HG02642 (cell line): ENCODE measurements around the gene RSAD1.

Source experiments
- ATAC-seq: cut with Tn5 transposase; IDR thresholded peaks from one replicate; pipeline ENCODE4 v1.9.1; 2021; ENCODE audit warnings: mild to moderate bottlenecking; ENCODE audit not compliant: unreplicated experiment, poor library complexity

Gene RSAD1

GRCh38 chr17:50478391-50479381 is at the start of gene RSAD1:
Gene RSAD1, plus strand, starts transcription at chr17:50478860. Its CDS starts 25 bp downstream, at chr17:50478885.
- ATAC-seq, result peak; percentile 88

DNA sequence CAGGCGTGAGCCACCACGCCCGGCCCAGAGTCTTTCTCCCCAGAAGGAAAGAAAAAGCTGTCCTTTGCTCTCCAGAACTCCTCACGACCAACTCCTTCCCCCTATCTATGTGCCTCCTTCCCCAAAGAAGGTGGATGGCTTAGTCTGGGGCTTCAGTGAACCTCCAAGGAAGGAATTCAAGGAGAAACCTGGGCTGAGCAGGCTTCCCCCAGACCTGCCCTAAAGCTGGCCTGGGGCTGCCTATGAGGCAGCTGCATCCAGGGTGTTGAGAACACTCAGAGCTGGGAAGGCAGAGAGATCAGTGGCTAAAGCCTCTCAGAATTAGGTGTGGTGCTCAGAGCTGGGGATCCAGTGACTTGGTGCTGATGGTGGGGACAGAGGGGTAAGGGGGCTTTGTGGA is 48.9 kb upstream of the RSAD1 start:
- no peak for ATAC-seq

DNA sequence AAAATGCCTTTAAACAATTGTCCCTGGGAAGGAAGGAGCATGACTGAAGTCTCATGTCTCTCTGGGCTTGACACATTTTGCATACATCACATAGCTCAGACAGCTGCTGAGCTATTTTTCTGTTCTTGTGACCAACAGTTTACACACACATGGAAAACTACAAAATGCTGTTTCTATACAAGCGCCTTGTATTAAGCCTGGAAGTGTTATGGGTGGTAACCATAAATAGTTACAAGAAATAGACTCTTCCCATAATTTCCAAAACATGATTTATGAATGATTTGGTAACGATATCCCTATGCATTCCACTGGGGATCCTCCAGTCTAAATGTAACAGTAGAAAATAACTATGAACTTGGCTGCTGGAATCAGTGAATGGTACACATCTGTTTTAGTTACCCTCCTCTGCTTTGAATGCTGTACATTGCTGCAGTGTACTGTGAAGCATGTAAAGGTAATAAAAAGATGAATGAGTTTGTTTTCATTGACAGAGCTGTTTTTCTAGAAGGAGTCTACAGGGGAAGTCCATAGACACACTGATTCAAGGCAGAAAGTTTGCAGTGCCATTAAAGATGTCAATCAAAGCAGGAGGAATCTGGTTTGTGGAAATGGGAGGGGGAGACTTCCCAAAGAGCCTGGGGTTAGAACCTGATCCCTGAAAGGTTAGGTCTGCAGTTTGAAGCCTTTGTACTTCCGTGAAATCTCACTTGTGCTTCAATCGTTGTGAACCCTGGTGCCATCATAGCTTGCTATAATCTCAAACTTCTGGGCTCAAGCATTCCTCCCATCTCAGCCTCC is 47.6 kb upstream of the RSAD1 start:
- no peak for ATAC-seq

- ATAC-seq, result no peak
These were observed 46.4 kb upstream of the RSAD1 start for GRCh38 chr17:50432125-50432762.

GRCh38 chr17:50437409-50437808 is 41.3 kb upstream of the RSAD1 start:
- ATAC-seq, result no peak

- ATAC-seq, result no peak
These were observed 39.7 kb upstream of the RSAD1 start for GRCh38 chr17:50439008-50439407.

GRCh38 chr17:50440172-50440837 is 38.4 kb upstream of the RSAD1 start:
- ATAC-seq, result no peak

DNA sequence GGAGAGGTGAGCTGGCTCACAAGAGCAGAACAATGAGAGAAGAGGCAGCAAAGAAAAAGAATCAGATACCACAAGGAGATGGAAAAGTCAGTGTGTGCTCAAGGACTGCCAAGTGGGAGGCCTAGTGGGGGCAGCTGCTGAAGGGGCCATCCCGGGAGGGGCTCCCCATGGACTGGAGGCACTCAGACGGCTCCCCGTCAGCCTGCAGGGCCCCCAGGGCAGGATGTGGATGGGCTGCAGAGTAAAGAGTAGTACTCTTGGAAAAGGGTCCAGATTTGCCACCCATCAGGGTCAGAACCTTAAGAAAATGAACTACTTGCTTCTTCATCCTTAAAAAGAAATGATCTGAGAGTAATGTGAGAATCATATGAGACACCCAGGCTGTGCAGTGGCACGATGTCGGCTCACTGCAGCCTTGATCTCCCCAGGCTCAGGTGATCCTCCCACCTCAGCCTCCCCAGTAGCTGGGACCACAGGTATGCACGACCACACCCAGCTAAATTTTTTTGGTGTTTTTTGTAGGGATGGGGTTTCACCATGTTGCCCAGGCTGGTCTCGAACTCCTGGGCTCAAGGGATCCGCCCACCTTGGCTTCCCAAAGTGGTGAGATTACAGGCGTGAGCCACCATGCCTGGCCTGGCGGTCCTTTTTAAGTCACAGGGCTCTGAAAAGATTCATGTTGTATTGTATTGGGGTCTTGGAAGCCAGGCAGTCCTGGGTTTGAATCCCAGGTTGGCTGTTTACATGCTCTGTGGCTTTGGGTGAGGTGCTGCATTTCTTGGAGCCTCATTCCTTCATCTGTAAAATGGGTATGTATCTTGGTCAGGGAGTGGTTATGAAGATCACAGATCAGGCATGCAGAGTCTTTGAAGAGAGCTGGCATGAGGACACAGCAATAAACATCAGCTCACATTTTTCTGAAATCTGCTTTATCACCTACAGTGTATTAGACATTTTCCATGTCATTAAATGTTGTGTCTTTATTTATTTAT is 37.5 kb upstream of the RSAD1 start:
- ATAC-seq, result no peak

DNA sequence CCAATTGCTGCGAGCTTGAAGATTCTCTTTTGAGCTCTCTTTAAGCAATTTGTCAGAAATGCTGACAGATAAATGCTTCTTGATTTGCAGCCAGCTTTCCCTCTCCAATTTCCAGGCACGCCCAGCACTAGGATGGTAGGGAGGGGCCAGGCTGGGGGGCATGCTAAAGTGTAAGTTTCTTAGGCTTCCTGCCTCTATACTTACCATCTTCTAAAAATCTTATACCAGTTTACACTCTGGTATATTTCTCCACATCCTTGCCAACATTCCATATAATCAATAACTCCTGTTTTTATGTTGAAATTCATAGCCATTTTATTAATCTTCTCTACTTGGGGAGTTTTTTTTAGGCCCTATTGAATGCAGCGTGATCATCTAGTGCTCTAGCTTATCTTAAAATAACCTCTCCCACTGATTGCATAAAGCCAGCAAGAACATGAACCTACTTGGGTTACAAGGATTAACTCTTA is 35.1 kb upstream of the RSAD1 start:
- no peak for ATAC-seq

- ATAC-seq, result no peak
These were observed 33.6 kb upstream of the RSAD1 start for GRCh38 chr17:50444841-50445715.

DNA sequence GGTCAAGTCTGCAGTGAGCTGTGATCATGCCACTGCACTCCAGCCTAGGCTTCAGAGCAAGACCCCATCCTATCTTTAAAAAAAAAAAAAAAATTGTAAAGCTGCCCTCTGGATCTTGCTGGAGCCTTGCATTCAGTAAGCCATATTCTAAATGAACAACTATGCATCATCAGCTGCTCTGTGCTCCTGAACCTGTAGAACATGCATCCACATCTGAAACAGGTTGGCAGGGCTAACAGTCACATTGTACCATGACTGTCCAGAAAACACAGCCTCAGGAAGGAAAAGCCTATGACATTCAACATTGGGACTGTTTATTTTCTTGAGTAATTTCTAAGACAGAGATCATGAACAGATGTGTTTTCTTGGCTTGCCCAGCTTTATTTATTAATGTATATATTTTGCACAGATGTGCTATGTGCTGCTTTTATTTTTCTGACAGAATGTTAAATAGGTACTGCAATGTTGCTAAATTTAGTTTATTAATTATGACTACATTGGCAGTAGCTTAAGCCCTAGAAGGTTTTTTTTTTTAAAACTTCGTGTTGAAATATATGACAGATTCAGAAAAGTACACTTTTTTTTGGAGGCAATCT is 32.8 kb upstream of the RSAD1 start:
- no peak for ATAC-seq

DNA sequence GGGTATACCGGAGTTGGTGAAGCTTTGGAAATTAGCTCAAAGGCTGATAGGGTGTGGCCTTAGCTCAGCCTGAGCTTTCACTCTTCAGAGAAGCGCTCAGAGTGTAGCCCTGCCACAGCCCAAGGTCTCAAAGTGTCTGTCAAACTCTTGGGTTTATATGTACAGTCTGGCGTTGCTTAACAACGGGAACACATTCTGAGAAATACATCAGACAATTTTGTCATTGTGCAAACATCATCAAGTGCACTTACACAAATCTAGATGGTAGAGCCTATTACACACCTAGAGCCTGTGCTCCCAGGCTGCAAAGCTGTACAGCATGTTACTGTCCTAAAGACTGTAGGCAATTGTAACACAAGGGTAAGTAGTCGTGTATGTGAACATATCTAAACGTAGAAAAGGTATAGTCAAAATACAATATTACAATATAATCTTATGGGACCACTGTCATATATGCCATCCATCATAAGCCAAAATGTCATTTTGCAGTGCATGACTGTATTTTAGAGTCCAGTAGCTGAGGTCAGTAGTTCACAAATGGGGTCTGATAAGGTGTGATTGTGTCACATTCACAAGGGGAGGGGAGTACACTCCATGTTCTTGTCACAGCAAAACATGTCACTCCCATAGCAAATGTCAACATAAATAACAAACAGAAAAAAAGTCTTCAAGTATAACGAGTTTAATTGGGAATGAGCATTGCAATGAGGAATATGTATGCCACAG is 30.6 kb upstream of the RSAD1 start:
- no peak for ATAC-seq

DNA sequence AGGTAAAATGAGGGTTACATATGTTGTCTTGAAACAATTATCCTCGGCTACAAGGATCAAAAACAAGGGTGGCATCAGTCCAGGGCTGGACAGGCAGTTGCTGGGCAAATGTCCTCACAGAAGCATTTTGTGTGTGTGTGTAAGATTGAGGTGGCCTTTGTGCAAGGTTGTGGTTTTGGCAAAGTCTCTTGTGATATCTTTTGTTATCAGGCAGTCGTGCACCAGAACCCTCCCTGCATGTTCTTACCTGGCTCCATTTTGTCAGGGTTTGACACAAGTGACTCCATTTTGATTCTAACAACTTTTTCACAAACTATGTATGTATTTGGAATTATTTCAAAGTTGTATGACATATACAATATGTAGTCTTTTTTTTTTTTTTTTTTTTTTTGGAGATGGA is 30.0 kb upstream of the RSAD1 start:
- ATAC-seq, result no peak

GRCh38 chr17:50451943-50452629 is 26.6 kb upstream of the RSAD1 start:
- no peak for ATAC-seq

DNA sequence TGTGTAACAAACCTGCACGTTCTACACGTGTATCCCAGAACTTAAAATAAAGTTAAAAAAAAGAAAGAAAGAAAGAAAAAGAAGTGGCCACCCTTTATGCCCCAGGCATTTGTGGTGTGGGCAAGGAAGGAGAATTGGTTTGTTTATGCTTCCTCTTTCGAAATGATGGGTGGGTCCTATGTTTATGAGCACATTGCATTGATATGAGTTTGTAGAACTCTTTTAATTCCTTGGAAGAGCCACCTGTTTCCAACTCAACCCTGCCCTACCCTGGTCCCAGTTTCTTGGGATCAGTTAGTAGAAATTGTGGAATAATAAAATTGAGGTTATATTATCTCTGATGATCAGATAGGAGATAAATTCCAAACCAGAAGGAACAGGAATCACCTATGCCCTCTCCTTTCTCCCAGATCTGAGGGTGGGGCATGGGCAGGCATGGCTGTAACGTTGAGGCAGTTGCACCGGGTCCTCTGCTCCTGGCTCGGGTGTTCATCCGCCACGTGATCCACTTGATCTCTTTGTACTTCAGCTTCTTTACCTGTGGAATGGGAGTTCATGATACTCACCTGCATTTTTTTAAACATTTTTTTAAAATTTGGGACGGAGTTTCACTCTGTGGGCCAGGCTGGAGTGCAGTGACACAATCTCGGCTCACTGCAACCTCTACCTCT is 25.9 kb upstream of the RSAD1 start:
- ATAC-seq, result no peak

DNA sequence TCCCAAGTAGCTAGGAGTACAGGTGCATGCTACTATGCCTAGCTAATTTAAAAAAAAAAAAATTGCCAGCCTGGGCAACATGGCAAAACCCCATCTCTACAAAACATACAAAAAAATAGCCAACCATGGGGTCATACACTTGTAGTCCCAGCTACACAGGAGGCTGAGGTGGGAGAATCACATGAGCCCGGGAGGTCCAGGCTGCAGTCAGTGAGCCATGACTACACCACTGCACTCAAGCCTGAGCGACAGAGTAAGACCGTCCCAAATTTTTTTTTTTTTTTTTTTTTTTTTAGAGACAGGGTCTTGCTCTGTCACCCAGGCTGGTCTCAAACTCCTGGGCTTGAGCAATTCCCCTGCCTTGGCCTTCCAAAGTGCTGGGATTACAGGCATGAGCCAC is 24.8 kb upstream of the RSAD1 start:
- no peak for ATAC-seq
